ENCODE results near the gene IRAK2.
A peak's percentile ranks its signal among the peaks of the same experiment; 100 is the strongest.

IRAK2 gene

DNA sequence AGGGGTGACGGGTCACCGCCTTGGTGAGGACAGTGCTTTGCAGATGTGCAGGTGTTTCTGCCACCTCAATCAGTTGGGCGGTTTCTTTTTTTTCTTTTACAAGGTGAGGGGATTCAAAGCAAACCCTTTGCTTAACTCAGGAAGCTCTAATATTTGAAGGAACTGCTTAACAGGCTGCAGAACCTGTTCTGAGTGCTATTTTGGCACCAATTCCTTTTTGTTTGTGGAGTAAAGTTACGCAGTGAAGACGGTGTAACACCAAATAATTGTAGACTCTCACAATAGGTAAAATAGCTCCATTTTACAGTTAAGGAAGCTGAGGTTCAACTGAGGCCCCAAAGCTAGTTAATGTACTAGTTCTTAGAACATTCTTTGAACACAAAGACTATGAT, 121.4 kb downstream of the IRAK2 start:
- TF ChIP-seq, protein P1, sequence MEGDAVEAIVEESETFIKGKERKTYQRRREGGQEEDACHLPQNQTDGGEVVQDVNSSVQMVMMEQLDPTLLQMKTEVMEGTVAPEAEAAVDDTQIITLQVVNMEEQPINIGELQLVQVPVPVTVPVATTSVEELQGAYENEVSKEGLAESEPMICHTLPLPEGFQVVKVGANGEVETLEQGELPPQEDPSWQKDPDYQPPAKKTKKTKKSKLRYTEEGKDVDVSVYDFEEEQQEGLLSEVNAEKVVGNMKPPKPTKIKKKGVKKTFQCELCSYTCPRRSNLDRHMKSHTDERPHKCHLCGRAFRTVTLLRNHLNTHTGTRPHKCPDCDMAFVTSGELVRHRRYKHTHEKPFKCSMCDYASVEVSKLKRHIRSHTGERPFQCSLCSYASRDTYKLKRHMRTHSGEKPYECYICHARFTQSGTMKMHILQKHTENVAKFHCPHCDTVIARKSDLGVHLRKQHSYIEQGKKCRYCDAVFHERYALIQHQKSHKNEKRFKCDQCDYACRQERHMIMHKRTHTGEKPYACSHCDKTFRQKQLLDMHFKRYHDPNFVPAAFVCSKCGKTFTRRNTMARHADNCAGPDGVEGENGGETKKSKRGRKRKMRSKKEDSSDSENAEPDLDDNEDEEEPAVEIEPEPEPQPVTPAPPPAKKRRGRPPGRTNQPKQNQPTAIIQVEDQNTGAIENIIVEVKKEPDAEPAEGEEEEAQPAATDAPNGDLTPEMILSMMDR (IDR thresholded peaks at IDR 0.05; ENCODE audit: control extremely low read depth, extremely low read depth, low read depth, missing control alignments): no peak
- CTCF ChIA-PET: interaction anchor here (0.8 to 3.0 kb wide), 13 partner anchors 10 to 353 kb away, joined by 3 to 16 read pairs (median 4); partner anchors contain the start of genes CRELD1 and SEC13
- no peak for DNase-seq (ENCODE audit: extremely low spot score)
- POLR2A ChIA-PET: no interaction called here

DNA sequence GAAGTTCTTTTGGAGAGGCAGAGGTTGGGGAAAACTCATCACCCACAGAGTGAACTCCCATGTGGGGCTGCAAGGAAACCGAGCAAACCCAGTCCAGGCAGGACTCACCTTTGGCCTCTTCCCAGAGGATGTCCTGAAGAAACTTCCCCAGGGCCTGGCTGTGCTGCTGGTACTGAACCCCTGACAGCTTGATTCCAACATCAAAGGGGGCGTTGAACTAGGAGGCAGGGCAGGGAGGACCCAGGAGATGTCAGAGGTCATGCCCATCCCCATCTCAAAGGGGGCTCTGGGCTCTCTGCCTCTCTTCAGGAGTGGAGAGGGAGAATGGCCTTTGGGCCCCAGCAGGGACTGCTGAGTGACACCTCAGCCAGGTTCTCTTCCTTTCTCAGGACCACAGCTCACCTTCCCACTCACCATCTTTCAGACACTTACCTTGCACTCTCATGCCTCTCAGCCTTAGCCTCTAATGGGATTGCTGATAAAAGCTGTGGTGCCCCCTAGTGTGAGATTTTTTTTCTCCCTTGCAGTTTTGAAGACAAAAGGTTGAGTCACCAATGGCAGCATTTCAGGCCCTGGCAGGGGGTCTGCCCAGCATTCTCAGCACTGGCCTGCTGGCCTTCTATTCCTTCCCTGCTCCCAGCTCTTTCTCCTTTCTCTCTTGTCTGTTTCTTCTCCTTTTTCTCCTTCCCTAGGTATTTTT, 122.0 kb downstream of the IRAK2 start:
- ChIA-PET CTCF (interaction anchor here (0.8 to 3.0 kb wide), 13 partner anchors 10 to 354 kb away, joined by 3 to 16 read pairs (median 4); partner anchors contain the start of genes CRELD1 and SEC13), POLR2A (no interaction called here)

DNA sequence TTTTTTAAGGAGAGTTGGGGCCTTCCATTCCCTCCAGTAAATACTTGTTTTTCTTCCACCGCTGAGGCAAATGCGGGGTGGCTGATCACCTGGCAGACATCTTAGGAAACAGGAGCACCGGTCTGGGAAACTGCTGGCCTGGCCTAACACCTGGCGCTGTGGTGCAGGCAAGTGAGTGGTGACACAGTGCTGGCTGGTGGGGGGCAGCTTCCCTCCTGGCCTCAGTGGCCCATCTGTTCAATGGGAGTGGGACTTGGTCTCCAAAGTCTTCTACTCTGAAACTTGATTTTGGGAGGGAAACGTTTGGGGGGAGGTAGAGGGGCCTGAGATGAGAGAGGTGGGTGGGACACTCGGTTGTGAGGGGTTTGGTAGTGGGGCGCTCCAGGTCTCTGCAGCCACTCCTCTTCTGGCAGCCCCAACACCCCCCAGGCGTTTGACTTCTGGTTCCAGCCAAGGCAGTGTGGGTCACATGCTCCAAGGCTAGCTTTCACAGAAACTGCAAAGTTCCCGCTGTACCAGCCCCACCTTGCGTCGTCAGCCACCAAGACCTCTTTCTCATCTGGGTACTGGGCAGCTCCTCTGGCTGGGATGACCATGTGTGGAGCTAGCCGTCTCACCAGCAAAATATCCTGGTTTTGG, 123.3 kb downstream of the IRAK2 start:
- DNase-seq (ENCODE audit: extremely low spot score): no peak
- TF ChIP-seq, protein P1 (IDR thresholded peaks at IDR 0.05; ENCODE audit: control extremely low read depth, extremely low read depth, low read depth, missing control alignments): no peak
- ChIA-PET CTCF (interaction anchor here (1.1 to 2.7 kb wide), 5 partner anchors 12 to 355 kb away, joined by 3 to 16 read pairs (median 5); partner anchors contain the start of gene CRELD1), POLR2A (interaction anchor here (0.7 kb wide), 1 partner anchor 280 kb away, joined by 4 read pairs; no protein-coding TSS in a partner anchor)

More for the DNA sequence above, 122.0 kb downstream of the IRAK2 start:
- DNase-seq (ENCODE audit: extremely low spot score): peak; percentile 50
- TF ChIP-seq, protein P1 (IDR thresholded peaks at IDR 0.05; ENCODE audit: control extremely low read depth, extremely low read depth, low read depth, missing control alignments): peak; percentile 28

DNA sequence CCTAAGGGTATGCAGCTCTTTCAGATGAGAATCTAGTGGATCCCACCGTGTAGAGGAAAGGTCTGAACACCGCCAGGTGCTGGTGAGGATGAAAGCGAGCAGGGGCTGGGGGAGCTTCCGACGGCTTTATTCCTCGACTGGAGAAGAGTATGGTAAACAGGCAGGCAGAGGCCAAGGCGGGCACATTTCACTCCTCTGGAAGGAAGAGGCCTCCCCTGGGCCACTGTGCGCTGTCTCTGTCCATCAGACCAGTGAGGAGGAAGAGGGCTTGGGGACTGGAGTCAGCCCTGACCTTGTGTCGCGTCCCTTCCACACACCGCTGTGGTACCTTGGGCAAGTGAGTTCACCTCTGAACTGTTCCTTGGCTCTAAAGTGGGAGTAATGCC, 123.8 kb downstream of the IRAK2 start:
- CTCF ChIA-PET: interaction anchor here (1.1 to 2.1 kb wide), 2 partner anchors 97 to 356 kb away, joined by 3 to 8 read pairs; no protein-coding TSS in a partner anchor
- DNase-seq (ENCODE audit: extremely low spot score): no peak
- TF ChIP-seq, protein P1 (IDR thresholded peaks at IDR 0.05; ENCODE audit: control extremely low read depth, extremely low read depth, low read depth, missing control alignments): no peak
- POLR2A ChIA-PET: no interaction called here

DNA sequence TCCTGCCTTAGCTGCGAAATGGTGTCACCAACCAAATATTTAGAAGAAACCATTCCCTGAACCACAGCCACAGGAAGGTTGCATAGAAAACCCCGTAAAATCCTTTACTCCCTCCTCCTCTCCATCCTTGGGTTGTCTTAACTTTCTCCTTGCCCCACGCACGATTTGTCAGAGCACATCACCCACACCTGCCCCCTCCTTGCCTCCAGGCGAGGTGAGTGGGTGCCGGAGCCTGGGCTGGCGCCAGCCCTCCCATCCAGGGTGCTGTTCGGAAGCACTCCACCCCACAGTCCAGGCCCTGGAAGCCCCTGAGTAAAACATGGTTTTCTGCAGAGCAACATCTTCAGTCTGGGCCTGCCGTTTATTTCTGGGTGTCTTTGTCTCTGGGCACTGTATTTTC, 124.4 kb downstream of the IRAK2 start:
- ChIA-PET POLR2A (no interaction called here), CTCF (interaction anchor here (0.6 to 2.1 kb wide), 4 partner anchors 24 to 356 kb away, joined by 3 to 8 read pairs (median 3); no protein-coding TSS in a partner anchor)
- DNase-seq (ENCODE audit: extremely low spot score): no peak
- TF ChIP-seq, protein P1 (IDR thresholded peaks at IDR 0.05; ENCODE audit: control extremely low read depth, extremely low read depth, low read depth, missing control alignments): no peak

DNA sequence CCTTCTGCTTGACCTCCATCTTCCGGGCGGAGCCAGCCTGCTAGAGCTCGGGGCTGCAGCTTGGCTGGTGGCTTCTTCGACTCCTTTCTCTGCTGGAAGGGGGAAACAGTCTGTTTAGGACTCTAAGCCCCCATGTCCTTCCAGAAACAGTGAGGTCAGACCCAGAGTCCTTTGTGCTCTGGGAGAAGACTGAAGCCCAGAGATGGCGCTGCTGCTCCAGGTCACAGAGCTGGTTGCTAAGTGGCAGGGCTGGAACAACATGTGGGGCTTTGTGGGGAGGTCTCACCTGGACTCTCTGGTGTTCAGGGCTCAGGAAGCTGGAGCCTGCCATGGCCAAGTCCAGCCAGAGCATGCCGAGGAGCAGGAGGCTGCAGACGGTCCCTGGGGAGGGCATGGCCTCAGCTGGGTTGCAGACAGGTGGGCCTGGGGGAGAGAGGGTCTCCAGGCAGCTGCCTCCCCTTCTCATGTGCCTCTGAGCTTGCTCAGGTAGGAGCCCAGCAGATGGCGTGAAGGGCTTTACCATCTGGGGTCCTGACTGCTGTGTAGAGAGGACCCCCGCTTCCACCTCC, 125.2 kb downstream of the IRAK2 start:
- CTCF ChIA-PET: interaction anchor here (1.1 to 2.1 kb wide), 3 partner anchors 24 to 357 kb away, joined by 3 to 8 read pairs (median 3); no protein-coding TSS in a partner anchor
- POLR2A ChIA-PET: interaction anchor here (0.9 to 1.4 kb wide), 3 partner anchors 27 to 160 kb away, joined by 3 read pairs; partner anchors contain the start of gene TATDN2
- TF ChIP-seq, protein P1 (IDR thresholded peaks at IDR 0.05; ENCODE audit: control extremely low read depth, extremely low read depth, low read depth, missing control alignments): no peak
- DNase-seq (ENCODE audit: extremely low spot score): no peak
